GM10266 (cell line): Measurements from ENCODE around the gene SLC12A1.

Experiments used
- DNase-seq: peaks from one replicate; pipeline ENCODE4 v3.0.0; 2012; ENCODE audit errors: extremely low spot score
- TF ChIP-seq, protein P1 (sequence below): IDR thresholded peaks from 2 replicates; pipeline ENCODE4 v1.5.1; 2012; ENCODE audit warnings: mild to moderate bottlenecking, low read depth; ENCODE audit not compliant: control insufficient read depth, insufficient read depth; ENCODE audit errors: missing control alignments

The SLC12A1 gene

DNA sequence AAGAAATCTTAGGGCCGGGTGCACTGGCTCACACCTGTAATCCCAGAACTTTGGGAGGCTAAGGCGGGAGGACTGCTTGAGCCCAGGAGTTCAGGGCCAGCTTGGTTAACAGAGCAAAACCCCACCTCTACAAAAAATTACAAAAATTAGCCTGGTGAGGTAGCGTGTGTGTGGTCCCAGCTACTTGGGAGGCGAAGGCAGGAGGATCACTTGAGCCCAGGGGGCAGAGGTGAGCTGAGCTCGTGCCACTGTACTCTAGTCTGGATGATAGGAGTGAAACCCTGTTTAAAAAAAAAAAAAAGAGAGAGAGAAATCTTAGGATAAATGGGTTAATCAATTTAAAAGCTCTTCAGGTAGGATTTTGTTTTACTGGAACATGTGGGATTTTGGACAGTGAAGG, 93.9 kb downstream of the SLC12A1 start:
- no peak for DNase-seq
- TF ChIP-seq, protein P1, sequence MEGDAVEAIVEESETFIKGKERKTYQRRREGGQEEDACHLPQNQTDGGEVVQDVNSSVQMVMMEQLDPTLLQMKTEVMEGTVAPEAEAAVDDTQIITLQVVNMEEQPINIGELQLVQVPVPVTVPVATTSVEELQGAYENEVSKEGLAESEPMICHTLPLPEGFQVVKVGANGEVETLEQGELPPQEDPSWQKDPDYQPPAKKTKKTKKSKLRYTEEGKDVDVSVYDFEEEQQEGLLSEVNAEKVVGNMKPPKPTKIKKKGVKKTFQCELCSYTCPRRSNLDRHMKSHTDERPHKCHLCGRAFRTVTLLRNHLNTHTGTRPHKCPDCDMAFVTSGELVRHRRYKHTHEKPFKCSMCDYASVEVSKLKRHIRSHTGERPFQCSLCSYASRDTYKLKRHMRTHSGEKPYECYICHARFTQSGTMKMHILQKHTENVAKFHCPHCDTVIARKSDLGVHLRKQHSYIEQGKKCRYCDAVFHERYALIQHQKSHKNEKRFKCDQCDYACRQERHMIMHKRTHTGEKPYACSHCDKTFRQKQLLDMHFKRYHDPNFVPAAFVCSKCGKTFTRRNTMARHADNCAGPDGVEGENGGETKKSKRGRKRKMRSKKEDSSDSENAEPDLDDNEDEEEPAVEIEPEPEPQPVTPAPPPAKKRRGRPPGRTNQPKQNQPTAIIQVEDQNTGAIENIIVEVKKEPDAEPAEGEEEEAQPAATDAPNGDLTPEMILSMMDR, result no peak

DNA sequence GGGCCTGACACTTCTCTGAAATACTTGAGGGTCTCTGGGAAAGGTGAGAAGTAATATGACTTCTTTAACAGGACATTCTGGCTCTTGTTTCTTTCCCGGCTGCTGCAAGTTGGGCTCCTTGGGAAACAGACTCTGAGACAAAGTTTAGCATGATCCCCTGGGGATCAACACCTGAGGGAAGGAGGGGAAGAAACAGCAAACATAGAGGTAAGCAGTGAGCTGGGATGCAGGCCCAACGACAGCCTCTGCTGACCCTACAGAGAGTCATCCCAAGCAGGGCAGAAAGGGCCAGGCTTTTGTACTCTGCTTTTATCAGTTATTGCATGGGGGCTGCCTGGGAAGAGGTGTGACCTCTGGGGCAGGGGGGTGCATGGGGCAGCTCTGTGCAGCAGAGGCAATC, 98.3 kb downstream of the SLC12A1 start:
- no peak for DNase-seq
- TF ChIP-seq, protein P1, result no peak

DNA sequence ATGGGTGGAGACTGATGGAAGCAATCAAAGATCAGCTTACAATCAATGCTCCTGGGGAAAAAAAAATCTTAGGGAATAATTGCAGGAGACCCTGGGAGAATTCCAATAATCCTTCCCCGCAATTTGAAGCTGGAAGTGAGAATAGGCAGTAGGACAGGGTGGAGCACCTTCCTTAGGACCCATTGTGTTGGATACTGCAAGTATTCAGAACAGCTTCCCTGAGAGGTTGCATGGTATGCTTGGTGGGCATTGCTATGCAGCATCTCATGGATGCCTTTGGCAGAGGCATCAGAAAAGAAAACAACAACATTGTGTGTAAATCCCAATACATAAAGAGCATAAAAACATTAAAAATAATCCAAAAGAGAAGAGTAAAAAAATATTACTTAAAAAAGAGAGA, 100.5 kb downstream of the SLC12A1 start:
- DNase-seq, result no peak
- TF ChIP-seq, protein P1, result no peak

DNA sequence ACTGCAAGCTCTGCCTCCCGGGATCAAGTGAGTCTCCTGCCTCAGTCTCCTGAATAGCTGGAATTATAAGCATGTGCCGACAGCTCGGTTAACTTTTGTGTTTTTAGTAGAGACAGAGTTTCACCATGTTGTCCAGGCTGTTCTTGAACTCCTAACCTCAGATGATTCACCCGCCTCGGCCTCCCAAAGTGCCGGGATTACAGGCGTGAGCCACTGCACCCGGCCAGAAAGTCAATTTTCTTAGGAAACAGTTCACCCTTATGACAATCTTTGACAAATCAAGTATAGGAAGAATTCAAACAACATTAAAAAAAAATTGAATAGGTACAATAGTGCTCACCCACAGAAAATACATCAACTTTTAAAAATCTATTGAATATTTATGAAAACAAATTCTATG, 101.5 kb downstream of the SLC12A1 start:
- TF ChIP-seq, protein P1, result no peak
- no peak for DNase-seq

DNA sequence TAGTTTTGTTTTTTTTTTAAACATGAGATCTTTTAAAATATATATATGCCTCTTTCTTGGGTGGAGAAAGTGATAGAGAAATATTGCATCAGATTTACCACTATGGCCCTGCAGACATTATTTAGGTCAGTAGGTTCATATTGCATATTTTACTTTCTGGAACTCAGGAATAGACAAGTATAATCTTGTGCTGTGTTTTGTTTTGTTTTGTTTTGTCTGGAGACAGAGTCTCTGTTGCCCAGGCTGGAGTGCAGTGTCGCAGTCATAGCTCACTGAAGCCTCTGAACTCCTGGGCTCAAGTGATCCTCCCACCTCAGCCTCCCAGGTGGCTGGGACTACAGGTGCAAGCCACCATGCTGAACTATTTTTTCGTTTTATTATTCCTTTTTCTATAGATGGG, 103.6 kb downstream of the SLC12A1 start:
- DNase-seq, result no peak
- TF ChIP-seq, protein P1, result no peak

DNA sequence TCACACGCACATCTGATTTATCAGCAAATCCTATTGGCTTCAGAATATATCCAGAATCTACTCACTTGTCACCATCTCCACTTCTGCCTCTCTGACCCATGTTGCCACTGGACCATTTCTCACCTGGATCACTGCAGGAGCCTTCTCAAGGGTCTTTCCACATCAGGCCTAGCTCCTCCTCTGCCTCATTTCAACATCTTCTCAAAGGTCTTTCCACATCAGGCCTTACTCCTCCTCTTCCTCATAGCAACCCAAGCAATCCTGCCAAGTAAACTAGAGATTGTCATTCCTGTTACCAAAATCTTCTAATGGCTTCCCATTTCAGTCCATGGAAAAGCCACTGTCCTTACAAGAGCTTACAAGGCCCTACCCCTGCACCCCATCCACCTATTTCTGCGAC, 107.1 kb downstream of the SLC12A1 start:
- TF ChIP-seq, protein P1, result no peak
- no peak for DNase-seq

DNA sequence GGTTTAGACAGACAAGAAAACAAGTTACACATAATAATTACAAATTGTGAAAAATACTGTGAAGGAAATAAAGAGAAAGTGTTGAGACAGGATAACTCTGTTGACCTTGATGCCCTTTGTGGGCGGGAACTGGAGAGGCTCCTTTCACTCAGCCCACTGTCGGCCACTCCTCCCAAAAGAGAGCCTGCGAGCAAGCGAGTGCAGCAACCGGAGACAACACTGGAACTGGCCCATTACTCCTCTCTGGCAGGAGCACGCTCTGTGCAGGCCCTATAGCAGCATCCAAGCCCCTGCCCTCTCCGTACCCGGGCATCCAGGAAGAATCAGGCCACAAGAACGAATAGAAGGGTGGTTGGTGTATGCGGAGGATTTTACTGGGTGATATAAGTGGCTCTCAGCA, 108.9 kb downstream of the SLC12A1 start:
- TF ChIP-seq, protein P1, result no peak
- DNase-seq, result no peak

DNA sequence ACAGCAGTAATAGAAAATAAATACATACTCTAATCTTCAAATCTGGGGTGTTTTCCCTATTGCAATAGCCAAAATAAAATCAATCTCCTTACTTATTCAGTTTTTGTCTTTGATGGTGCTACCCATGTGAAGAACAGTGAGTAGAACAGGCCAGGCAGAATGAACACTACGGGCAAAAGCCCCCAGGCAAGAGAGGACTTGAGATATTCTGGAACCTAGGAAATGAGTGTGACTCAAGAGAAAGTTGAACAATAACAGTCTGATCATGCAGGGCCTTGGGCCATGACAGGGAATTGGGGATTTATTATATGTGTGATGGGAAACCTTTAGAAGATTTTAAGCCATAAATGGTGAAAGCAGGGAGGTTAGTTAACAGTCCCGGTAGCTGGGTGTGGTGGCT, 111.1 kb downstream of the SLC12A1 start:
- TF ChIP-seq, protein P1, result no peak
- no peak for DNase-seq
